ENCODE measurements around the gene PDGFB. TPM values are rescaled to one million over a fixed set of nuclear protein-coding genes. Genes with fewer than 3 reads are reported as not detected.

PDGFB gene
- total RNA-seq, 1 donor from 2014 or later: 27.3 TPM

DNA sequence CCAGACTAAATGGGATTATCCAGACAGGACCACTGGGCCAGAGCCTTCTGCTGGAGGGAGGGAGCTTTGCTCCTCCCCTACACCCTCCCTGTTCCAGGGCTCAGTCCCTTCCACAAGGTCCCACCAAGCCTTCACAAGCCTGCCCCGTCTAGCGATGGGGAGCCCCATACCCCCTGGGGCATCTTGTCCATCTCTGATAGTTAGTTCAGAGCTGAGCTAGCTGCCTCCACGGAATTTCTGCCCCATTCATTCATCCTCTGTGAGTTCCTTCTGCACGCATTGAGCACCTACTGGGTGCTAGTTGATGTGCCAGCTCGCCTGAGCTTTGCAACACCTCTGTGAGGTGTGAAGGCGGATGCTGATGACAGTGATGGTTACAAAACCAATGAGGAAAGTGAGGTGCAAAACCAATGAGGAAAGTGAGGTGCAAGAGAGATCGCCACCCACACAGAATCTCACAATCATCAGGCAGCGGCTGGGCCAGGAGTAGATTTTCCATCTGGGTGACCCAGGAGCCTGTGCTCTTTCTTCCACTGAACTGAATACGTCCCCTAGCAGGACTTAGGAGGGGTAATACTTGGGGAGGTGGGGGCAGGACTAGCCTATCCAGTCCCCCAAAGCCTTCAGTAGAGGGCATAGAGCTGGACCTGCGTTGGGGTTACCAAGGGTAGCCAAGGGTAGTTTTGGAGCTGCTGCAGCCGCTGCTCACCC is 70.8 kb downstream of the PDGFB start:
- peak overlapping the region; percentile 81 for H3K27ac ChIP-seq (ENCODE audit: low read depth, low read length)
- H3K4me1 ChIP-seq (ENCODE audit: insufficient read depth, low read length): peaks cover 56% of the 10 kb centered on the region
- no peak for FAIRE-seq

More for the DNA sequence above, 70.8 kb downstream of the PDGFB start:
- Mint-ChIP-seq H3K27ac (ENCODE audit: unreplicated experiment) (peak overlapping the region; percentile 99), H3K36me3 (ENCODE audit: low read depth, unreplicated experiment) (no peaks in the 10 kb centered on the region), H3K4me1 (ENCODE audit: low read depth, unreplicated experiment) (peaks cover 37% of the 10 kb centered on the region), H3K27me3 (ENCODE audit: low read depth, unreplicated experiment) (peaks cover 8% of the 10 kb centered on the region), H3K9me3 (ENCODE audit: unreplicated experiment) (no peaks in the 10 kb centered on the region), H3K4me3 (ENCODE audit: unreplicated experiment) (no peak overlapping the region)
- H2AFZ ChIP-seq (ENCODE audit: low read depth, low read length): peak overlapping the region; percentile 33
- no peaks in the 10 kb centered on the region for H4K20me1 ChIP-seq (ENCODE audit: insufficient read depth, low read length)
- no peaks in the 10 kb centered on the region for H3K79me2 ChIP-seq (ENCODE audit: insufficient read depth, low read length)
- no peak for DNase-seq (ENCODE audit: low read depth)
- no peak for TF ChIP-seq CTCF (IDR thresholded peaks at IDR 0.05; ENCODE audit: insufficient read depth, low read depth, low read length)
- no peak for TF ChIP-seq EZH2 (IDR thresholded peaks at IDR 0.05; ENCODE audit: insufficient read depth, low read length)
- no peaks in the 10 kb centered on the region for H3K36me3 ChIP-seq (ENCODE audit: insufficient read depth, low read length)
- no peaks in the 10 kb centered on the region for H3K9me3 ChIP-seq (ENCODE audit: insufficient read depth, low read depth, low read length)
- no peak overlapping the region for H3K4me3 ChIP-seq (ENCODE audit: insufficient read depth, low read depth, low read length)
- no peaks in the 10 kb centered on the region for H3K27me3 ChIP-seq (ENCODE audit: insufficient read depth, low read length)
- H3K9ac ChIP-seq (ENCODE audit: low read length): peak overlapping the region; percentile 75
- peak overlapping the region; percentile 66 for H3K4me2 ChIP-seq (ENCODE audit: low read length)

Other genes starting within 250 kb of the PDGFB start
- 32.5 and 37.0 TPM in 2 replicates for gene APOBEC3C, start 230.7 kb downstream of the PDGFB start, total RNA-seq
- gene APOBEC3D, start 223.9 kb downstream of the PDGFB start, total RNA-seq: 0.93 and 1.5 TPM in 2 replicates
- 10.4 and 11.0 TPM in 2 replicates for gene APOBEC3F, start 204.1 kb downstream of the PDGFB start, total RNA-seq
- 2.4 and 2.7 TPM in 2 replicates for gene APOBEC3G, start 167.7 kb downstream of the PDGFB start, total RNA-seq
- 0.30 and 0.48 TPM in 2 replicates for gene APOBEC3H, start 147.7 kb downstream of the PDGFB start, total RNA-seq
- gene CBX7, start 92.3 kb downstream of the PDGFB start, total RNA-seq: 1.2 and 1.4 TPM in 2 replicates
- 1,056 and 1,182 TPM in 2 replicates for gene RPL3, start 74.6 kb upstream of the PDGFB start, total RNA-seq
- 12.0 and 14.1 TPM in 2 replicates for gene SYNGR1, start 105.0 kb upstream of the PDGFB start, total RNA-seq
- 13.4 and 13.8 TPM in 2 replicates for gene TAB1, start 154.8 kb upstream of the PDGFB start, total RNA-seq
- 7.9 and 9.7 TPM in 2 replicates for gene MGAT3, start 212.0 kb upstream of the PDGFB start, total RNA-seq